ENCODE results near the gene RBM3. TPM values are rescaled to one million over a fixed set of nuclear protein-coding genes. Genes with fewer than 3 reads are reported as not detected.

RBM3 gene
- total RNA-seq, 1 donor from 2014 or later = 165 TPM

DNA sequence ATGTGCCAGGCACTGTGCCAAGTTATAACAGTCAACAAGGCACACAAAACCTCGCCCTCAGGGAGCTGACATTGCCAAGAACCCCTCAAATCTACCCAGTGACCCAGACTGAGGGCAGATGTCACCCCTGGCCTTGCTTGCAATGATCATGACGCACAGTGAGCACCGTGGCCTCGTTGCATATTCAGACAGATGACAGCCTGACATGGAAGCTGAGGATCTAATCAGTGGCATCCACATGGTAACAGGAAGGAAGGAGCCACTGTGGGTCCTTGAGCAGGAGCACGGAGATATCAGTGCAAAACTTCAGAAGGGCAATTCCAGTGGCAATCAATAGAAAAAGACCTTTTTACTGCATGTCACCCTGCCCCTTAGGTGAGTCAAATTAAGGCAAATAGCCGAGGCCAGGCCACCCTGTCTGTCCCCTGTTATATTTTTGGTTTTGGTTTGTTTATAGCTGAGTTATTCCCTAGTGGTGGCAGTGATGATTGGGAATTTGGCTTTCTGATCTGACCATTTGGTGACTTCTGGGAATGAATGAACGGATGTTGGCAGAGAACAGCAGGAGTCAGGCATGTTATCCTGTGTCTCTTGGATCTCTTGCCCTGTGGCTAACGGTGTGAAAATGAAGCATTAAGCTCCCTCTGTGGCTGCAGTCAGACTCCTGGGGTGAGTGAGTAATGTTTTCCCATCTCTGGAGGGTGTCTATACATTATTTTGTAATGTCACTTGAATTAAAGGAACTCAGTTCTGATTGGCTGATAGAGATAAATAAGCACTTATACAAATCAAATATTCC is 43.5 kb downstream of the RBM3 start:
- DNase-seq (ENCODE audit: low spot score) = no peak

DNA sequence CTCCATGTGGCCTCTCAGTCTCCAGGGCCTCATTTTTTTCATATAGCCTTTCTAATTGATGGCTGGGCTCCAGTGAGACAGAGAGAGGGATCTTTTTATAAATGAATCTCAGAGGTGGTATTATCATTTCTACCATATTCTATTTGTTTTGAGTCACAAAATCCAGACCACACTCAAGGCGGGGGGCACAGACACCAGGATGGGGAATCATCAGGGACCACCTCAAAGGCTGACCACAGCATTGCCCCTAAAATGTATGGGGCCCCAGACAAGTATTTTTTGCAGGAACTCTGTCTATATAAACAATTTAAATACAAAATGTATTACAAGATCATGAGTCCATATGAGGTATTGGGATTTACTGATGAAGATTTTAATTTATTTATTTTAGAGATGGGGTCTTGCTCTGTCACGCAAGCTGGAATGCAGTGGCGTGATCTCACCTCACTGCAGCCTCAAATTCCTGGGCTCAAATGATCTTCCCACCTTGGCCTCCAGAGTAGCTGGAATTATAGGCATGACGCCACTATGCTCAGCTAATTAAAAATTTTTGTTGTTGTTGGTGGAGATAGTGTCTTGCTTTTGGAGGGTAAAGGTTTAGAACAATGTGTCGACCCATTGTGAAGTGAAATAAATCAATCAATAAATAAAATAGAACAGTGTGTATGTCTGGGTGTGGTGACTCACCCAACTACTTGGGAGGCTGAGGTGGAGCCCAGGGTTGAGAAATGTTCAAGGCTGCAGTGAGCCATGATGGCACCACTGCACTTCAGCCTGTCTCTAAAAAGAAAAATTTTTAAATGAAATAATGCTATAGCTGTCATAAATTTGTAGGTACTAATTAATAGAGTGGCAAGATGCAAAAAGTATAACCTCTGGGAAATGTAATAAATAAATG is 52.4 kb downstream of the RBM3 start:
- DNase-seq (ENCODE audit: low spot score) = no peak

Other genes starting within 250 kb of the RBM3 start
- gene SSX3, start 217.8 kb upstream of the RBM3 start, total RNA-seq (ENCODE audit: insufficient read depth, low replicate concordance) = not detected
- not detected for gene SSX4, start 190.9 kb upstream of the RBM3 start, total RNA-seq (ENCODE audit: insufficient read depth, low replicate concordance)
- gene SSX4B, start 162.5 kb upstream of the RBM3 start, total RNA-seq (ENCODE audit: insufficient read depth, low replicate concordance) = not detected
- gene SLC38A5, start 104.2 kb upstream of the RBM3 start, total RNA-seq (ENCODE audit: insufficient read depth, low replicate concordance) = 35.2 TPM
- 27.7 TPM for gene FTSJ1, start 98.3 kb upstream of the RBM3 start, total RNA-seq (ENCODE audit: insufficient read depth, low replicate concordance)
- 1.7 TPM for gene PORCN, start 65.5 kb upstream of the RBM3 start, total RNA-seq (ENCODE audit: insufficient read depth, low replicate concordance)
- 13.7 TPM for gene EBP, start 52.7 kb upstream of the RBM3 start, total RNA-seq (ENCODE audit: insufficient read depth, low replicate concordance)
- 2.2 TPM for gene TBC1D25, start 34.8 kb upstream of the RBM3 start, total RNA-seq (ENCODE audit: insufficient read depth, low replicate concordance)
- gene WDR13, start 23.0 kb downstream of the RBM3 start, total RNA-seq (ENCODE audit: insufficient read depth, low replicate concordance) = 64.0 TPM
- gene WAS, start 109.3 kb downstream of the RBM3 start, total RNA-seq (ENCODE audit: insufficient read depth, low replicate concordance) = 0.48 TPM
- 4.6 TPM for gene SUV39H1, start 122.2 kb downstream of the RBM3 start, total RNA-seq (ENCODE audit: insufficient read depth, low replicate concordance)
- not detected for gene GLOD5, start 187.3 kb downstream of the RBM3 start, total RNA-seq (ENCODE audit: insufficient read depth, low replicate concordance)
- gene GATA1, start 212.1 kb downstream of the RBM3 start, total RNA-seq (ENCODE audit: insufficient read depth, low replicate concordance) = not detected
- gene HDAC6, start 227.6 kb downstream of the RBM3 start, total RNA-seq (ENCODE audit: insufficient read depth, low replicate concordance) = 53.7 TPM